Glutamatergic neuron (in vitro differentiated cells): ENCODE measurements around the gene CEMIP2. TPM values are rescaled to one million over a fixed set of nuclear protein-coding genes. Genes with fewer than 3 reads are reported as not detected.

Source experiments
- DNase-seq: peaks from one replicate; pipeline ENCODE4 v3.0.0; 2022
- H3K27ac Mint-ChIP-seq: one replicate; pipeline ENCODE4 v1.8.0; 2020; ENCODE audit warnings: mild to moderate bottlenecking, mixed read lengths, inconsistent platforms; ENCODE audit not compliant: unreplicated experiment
- H3K27me3 Mint-ChIP-seq: one replicate; pipeline ENCODE4 v1.8.0; 2020; ENCODE audit warnings: mild to moderate bottlenecking, moderate library complexity, mixed read lengths, inconsistent platforms; ENCODE audit not compliant: unreplicated experiment
- H3K36me3 Mint-ChIP-seq: one replicate; pipeline ENCODE4 v1.8.0; 2020; ENCODE audit warnings: mild to moderate bottlenecking, mixed read lengths, inconsistent platforms; ENCODE audit not compliant: unreplicated experiment
- H3K4me1 Mint-ChIP-seq: one replicate; pipeline ENCODE4 v1.8.0; 2020; ENCODE audit warnings: mild to moderate bottlenecking, low read depth, mixed read lengths, inconsistent platforms; ENCODE audit not compliant: unreplicated experiment
- H3K4me3 Mint-ChIP-seq: one replicate; pipeline ENCODE4 v1.8.0; 2020; ENCODE audit warnings: mild to moderate bottlenecking, mixed read lengths, inconsistent platforms; ENCODE audit not compliant: unreplicated experiment
- H3K9me3 Mint-ChIP-seq: one replicate; pipeline ENCODE4 v1.8.0; 2020; ENCODE audit warnings: mild to moderate bottlenecking, moderate library complexity, mixed read lengths, inconsistent platforms; ENCODE audit not compliant: unreplicated experiment
- CTCF ChIP-seq: fragments of 200-600 bp; sonication (generic); IDR thresholded peaks from one replicate; pipeline ENCODE4 v1.5.0; 2021; ENCODE audit not compliant: partially characterized antibody, unreplicated experiment
- total RNA-seq: library from RNA; stranded (reverse); fragmentation: NEBNext Ultra II Directional; extraction: Animal tissue kit (Norgen Biotek cat#: 25700); gene quantifications from one replicate; pipeline ENCODE4 v1.2.1, GENCODE V29; 2021; ENCODE audit not compliant: unreplicated experiment

CEMIP2 gene
- total RNA-seq, 1 donor from 2014 or later, result 122 TPM

- Mint-ChIP-seq H3K9me3 (peaks cover 9% of the 10 kb centered on the region), H3K4me3 (peak overlapping the region; percentile 92), H3K4me1 (peaks cover 26% of the 10 kb centered on the region), H3K27me3 (peaks cover 9% of the 10 kb centered on the region), H3K27ac (peak overlapping the region; percentile 99), H3K36me3 (no peaks in the 10 kb centered on the region)
- DNase-seq, result no peak
- no peak for TF ChIP-seq CTCF
These were observed 1.0 kb downstream of the CEMIP2 start for GRCh38 chr9:71767163-71767775.

DNA sequence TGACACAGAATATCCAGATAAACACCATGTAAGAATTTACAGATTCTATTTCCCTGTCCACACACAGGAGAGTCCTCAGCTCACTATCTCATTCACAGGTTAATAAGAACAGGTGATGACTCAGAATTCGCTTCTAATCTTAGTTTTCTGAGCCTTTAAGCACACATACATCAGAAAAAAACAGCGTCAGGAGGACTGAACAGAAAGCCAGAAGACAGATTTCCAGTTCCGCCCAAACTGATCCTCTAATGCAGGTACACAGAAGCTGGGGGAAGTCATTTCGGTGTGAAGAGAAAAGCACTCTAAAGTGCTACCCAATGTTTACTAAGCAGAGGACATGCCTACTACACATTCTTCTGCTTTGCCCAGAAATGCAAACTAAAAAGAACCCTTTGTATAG is 1.6 kb downstream of the CEMIP2 start:
- H3K27me3 Mint-ChIP-seq, result peaks cover 9% of the 10 kb centered on the region
- no peak for DNase-seq
- H3K36me3 Mint-ChIP-seq, result no peaks in the 10 kb centered on the region
- H3K27ac Mint-ChIP-seq, result peak overlapping the region; percentile 99
- H3K9me3 Mint-ChIP-seq, result peaks cover 9% of the 10 kb centered on the region
- H3K4me1 Mint-ChIP-seq, result peaks cover 26% of the 10 kb centered on the region
- H3K4me3 Mint-ChIP-seq, result peak overlapping the region; percentile 92
- no peak for TF ChIP-seq CTCF

- no peak for DNase-seq
- Mint-ChIP-seq H3K4me3 (peak overlapping the region; percentile 92), H3K27me3 (peaks cover 9% of the 10 kb centered on the region), H3K9me3 (peaks cover 11% of the 10 kb centered on the region), H3K27ac (peak overlapping the region; percentile 92), H3K4me1 (peaks cover 34% of the 10 kb centered on the region), H3K36me3 (no peaks in the 10 kb centered on the region)
- TF ChIP-seq CTCF, result no peak
These were observed 2.6 kb downstream of the CEMIP2 start for GRCh38 chr9:71765693-71766092.

- H3K36me3 Mint-ChIP-seq, result no peaks in the 10 kb centered on the region
- no peak for DNase-seq
- peaks cover 11% of the 10 kb centered on the region for H3K9me3 Mint-ChIP-seq
- peaks cover 9% of the 10 kb centered on the region for H3K27me3 Mint-ChIP-seq
- no peak for TF ChIP-seq CTCF
- H3K27ac Mint-ChIP-seq, result peak overlapping the region; percentile 69
- peaks cover 38% of the 10 kb centered on the region for H3K4me1 Mint-ChIP-seq
- peak overlapping the region; percentile 84 for H3K4me3 Mint-ChIP-seq
These were observed 3.4 kb downstream of the CEMIP2 start for GRCh38 chr9:71764891-71765290.

DNA sequence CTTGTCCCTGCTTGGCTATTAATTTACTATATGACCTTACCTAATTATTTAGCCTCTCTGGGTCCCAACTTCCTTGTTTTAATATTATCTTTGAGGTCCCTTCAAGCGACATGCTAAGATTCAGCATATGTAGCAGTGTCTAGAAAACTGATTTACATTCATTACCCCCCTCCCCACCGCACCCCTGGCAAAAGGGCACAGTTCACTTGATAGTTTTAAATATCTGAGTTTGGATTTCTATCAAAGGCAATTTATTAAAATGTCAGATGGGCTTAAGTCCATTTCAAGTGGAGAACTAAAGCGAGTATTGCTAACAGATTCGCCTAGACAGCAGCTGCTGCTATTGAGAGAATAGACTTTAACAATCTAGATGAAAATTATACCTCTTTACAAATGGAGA is 3.9 kb downstream of the CEMIP2 start:
- Mint-ChIP-seq H3K4me3 (peak overlapping the region; percentile 84), H3K9me3 (peaks cover 9% of the 10 kb centered on the region), H3K4me1 (peaks cover 36% of the 10 kb centered on the region), H3K27me3 (peaks cover 6% of the 10 kb centered on the region), H3K27ac (peak overlapping the region; percentile 69), H3K36me3 (no peaks in the 10 kb centered on the region)
- no peak for DNase-seq
- TF ChIP-seq CTCF, result no peak
